Measurements from ENCODE around the gene KRTAP4-11.
"Not testable (repeated sequence)": the region's sequence is repeated elsewhere in the genome, so short reads cannot be mapped to it uniquely, and the experiment has no call there.

KRTAP4-11 gene

DNA sequence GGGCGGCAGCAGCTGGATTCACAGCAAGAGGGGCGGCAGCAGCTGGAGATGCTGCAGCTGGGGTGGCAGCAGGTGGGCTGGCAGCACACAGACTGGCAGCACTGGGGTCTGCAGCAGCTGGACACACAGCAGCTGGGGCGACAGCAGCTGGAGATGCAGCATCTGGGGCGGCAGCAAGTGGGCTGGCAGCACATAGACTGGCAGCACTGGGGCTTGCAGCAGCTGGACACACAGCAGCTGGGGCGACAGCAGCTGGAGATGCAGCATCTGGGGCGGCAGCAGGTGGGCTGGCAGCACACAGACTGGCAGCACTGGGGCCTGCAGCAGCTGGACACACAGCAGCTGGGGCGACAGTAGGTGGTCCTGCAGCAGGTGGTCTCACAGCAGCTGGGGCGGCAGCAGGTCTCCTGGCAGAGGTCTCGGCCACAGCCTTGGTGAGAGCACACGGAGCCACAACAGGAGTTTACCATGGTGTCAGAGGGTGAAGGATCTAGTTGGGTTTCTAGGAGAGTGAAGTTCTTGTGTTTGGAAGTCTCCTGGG, at the start of gene KRTAP4-11:
Gene KRTAP4-11, minus strand, starts transcription at position 528 of the 541 bp plus-strand sequence. Its CDS starts 58 bp downstream, at position 470.
- not testable (repeated sequence) for DNase-seq

DNA sequence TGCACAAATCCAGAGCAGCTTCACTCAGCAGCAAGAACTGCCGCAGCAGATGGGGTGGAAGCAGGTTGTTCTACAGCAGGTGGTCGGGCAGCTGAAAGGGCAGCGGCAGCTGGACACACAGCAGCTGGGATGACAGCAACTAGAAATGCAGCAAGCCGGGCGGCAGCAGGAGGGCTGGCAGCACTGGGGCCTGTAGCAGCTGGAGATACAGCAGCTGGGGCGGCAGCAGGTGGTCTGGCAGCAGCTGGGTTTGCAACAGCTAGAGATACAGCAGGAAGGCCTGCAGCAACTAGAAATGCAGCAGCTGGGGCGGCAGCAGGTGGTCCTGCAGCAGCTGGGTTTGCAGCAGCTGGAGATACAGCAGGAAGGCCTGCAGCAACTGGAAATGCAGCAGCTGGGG, 49.4 kb upstream of the KRTAP4-11 start:
- DNase-seq, result no peak

DNA sequence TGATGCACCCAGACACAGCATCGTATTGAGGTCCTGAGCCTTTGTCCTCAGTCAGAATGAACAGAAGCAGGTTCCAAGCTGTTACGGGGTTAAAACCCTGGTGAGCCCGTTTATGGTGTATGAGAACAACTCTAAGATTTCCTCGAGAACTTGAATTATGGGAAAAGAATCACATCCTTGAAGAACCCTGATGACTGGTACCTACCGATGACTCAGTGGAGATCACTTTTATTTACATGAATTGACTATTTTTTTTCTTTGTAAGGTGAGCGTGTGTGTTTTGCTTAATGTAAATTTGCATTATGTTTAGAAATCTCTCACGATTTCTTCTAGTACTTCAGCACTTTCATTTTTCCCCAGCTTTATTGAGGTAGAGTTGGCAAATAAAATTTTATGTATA, 45.7 kb upstream of the KRTAP4-11 start:
- DNase-seq, result no peak

DNA sequence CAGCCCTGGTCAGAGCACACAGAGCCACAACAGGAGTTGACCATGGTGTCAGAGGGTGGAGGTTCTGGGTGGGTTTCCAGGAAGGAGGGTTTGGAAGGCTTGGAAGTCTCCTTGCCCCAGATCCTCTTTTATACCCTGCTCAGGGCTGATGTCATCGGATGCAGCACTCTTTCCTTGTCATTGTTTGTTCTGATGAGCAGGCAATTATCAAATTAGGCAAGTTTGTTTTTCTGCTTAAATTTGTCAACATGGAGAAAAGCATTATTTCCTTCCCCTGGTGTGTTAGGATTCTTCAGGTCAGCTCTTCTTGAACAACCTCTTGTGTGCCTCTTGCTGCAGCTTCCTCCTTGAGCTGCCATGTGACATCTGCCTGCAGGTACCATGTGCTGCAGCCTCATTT, 42.5 kb upstream of the KRTAP4-11 start, which contains the start of gene KRTAP4-4:
Gene KRTAP4-4, minus strand, starts transcription at position 101 of the 400 bp plus-strand sequence. Its CDS starts 57 bp downstream, at position 44.
- no peak for DNase-seq

DNA sequence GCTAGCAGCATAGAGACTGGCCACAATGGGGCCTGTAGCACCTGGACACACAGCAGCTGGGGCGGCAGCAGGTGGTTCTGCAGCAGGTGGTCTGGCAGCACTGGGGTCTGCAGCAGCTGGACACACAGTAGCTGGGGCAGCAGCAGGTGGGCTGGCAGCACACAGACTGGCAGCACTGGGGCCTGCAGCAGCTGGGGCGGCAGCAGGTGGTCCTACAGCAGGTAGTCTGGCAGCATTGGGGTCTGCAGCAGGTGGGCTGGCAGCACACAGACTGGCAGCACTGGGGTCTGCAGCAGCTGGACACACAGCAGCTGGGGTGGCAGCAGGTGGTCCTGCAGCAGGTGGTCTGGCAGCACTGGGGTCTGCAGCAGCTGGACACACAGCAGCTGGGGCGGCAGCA, 42.0 kb upstream of the KRTAP4-11 start:
- DNase-seq, result not testable (repeated sequence)

DNA sequence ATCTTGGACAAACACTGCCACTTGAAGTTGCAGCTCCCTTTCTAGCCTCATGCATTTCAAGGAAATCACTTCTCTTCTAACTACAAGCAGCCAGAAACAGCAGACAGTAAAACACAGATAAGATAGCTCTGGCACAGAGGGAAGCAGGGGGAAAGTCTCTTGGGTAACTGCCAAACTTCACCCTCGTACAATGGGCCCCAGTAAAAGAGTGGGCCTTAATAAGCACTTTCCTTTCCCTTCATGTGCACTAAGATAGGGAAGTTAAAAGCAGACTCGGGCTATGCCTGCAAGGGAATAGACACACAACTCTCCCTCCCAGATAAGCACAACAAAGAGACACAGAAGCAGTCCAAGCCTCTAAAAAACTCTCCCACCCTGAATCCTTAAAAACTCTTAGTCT, 35.7 kb upstream of the KRTAP4-11 start:
- no peak for DNase-seq

DNA sequence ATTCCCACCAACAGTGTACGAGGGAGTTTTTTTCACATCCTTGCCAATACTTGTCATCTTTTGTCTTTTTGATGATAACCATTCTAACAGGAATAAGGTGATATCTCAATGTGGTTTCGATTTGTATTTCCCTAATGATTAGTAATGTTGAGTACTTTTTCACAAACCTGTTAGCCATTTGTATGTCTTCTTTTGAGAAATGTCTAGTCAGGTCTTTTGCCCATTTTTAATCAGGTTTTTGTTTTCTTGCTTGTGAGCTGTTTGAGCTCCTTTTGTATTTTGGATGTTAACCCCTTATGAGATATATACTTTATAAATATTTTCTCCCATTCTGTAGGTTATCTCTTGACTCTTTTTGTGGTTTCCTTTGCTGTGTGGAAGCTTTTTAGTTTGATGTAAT, 33.4 kb upstream of the KRTAP4-11 start:
- DNase-seq, result no peak

DNA sequence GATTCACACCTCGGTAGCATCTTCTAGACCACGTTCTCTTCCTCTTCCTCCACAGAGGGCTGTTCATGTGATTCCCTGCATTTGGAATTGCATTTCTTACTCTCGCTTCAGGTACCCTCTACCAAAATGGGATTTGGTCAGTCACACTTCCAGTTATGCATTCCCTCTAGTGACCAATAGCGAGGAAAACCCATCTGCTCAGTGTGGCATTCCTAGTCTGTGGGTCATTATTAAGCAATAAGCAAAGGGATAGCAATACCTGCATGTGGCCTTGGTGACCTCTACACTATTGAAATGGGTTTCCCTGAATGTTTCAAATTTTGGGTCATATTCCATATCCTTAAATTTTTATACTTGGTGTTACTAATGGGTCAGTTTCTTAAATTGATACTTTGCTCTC, 31.9 kb upstream of the KRTAP4-11 start:
- DNase-seq, result no peak

DNA sequence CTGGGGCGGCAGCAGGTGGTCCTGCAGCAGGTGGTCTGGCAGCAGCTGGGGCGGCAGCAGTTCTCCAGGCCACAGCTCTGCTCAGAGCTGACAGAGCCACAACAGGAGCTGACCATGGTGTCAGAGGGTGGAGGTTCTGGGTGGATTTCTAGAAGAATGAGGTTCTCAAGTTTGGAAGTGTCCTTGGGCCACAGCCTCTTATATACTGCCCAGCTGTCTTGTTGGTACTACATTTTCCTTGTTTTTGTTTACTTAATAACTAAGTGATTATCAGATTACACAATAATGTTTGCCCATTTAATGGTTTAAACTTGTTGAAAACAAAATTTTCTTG, 31.4 kb upstream of the KRTAP4-11 start, which contains the start of gene KRTAP4-5:
Gene KRTAP4-5, minus strand, starts transcription at position 174 of the 334 bp plus-strand sequence. Its CDS starts 58 bp downstream, at position 116.
- DNase-seq, result no peak

DNA sequence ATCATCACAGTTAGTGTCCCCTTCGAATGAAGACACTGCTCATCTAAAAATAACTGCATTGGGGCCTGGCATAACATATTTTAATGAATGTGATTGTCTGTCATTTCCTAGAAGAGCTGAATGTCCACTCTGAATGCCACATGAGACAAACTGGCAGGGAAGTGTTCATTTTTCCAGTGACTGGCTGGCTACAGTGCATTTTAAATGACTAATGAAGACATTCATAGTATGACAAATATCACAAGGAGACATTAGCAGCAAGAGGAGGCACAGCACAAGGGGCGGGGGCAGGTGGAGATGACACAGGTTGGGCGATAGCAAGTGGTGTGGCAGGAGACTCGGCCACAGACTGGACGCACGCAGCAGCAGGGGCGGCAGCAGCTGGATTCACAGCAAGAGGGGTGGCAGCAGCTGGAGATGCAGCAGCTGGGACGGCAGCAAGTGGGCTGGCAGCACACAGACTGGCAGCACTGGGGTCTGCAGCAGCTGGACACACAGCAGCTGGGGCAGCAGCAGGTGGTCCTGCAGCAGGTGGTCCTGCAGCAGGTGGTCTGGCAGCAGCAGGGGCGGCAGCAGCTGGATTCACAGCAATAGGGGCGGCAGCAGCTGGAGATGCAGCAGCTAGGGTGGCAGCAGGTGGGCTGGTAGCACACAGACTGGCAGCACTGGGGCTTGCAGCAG, 30.9 kb upstream of the KRTAP4-11 start:
- DNase-seq, result not testable (repeated sequence)

DNA sequence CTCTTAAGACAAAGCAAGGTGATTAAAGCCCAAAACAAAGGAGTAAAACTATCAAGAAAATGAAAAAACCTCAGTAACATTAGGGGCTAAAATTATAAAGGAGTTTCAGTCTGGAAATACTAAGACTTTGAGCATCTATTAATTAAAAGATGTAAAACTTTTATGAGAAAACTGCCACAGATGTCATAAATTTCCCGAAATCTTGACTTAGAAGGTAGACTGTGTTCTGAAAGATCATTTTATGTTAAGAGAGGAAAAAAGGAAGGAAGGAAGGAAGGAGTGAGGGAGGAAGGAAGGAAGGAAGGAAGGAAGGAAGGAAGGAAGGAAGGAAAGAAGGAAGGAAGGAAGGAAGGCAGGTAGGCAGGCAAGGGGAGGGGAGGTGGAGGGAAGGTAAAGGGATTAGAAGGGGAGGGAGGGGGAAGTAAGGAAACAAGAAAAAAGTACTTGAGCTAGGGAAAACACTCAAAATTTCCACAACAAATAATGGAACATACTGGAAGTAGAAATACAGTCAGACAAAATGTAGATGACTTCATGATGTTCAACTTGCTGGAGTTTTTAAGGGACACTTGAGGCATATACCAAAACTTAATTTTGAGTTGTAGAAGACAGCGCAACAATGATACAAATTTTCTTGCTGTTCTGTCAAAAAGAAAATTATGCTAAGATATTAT, 29.5 kb upstream of the KRTAP4-11 start:
- DNase-seq, result no peak

DNA sequence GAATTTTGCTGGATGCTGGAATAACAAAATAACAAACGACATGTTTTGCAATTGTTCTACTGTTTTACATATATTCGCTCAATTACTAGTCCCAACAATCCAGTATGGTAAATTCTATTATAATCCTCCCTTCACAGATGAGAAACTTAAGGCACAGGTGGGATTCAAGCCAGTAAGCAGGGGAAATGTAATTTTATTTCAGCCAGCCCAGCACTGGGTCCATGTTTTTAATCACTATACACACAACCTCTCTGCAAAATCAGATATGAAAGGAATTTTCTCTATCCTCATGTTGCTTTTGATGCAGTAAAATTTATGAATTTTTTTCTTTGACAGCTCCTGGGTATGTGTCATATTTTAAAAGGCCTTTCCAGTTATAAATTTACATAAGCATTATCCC, 27.1 kb upstream of the KRTAP4-11 start:
- DNase-seq, result no peak

DNA sequence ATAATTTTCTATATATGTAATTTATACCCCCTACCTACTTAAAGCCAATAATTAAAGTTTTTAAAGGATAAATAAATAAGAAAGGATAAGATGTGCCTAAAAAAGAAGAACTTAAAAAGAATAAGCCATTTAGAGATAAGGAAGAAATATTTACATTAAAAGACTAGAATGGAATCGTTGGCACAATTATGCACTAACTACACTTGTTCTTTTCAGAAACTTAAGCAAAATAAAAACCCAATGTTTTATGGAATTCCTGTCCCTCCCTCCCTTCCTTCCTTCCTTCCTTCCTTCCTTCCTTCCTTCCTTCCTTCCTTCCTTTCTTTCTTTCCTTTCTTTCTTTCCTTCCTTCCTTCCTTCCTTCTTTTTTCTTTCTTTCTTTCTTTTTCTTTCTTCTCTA, 26.7 kb upstream of the KRTAP4-11 start:
- no peak for DNase-seq

DNA sequence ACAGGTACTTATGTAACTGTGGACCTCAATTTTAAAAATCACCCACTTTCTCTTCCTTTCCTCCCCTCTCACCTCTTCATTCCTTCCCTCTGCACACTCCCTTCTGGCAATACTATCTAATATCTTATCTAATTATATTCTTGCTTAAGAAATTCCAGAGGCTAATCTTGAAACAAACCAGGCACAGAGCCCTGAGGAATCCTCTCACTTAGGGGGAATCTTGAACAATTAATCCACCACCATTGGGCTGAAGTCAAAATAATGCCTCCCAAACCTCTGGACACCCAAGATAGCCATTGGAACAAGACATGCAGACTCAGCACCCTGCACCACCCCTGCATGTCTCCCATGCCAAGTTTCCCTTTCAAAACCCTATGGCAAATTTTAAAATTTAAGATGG, 23.2 kb upstream of the KRTAP4-11 start:
- no peak for DNase-seq

DNA sequence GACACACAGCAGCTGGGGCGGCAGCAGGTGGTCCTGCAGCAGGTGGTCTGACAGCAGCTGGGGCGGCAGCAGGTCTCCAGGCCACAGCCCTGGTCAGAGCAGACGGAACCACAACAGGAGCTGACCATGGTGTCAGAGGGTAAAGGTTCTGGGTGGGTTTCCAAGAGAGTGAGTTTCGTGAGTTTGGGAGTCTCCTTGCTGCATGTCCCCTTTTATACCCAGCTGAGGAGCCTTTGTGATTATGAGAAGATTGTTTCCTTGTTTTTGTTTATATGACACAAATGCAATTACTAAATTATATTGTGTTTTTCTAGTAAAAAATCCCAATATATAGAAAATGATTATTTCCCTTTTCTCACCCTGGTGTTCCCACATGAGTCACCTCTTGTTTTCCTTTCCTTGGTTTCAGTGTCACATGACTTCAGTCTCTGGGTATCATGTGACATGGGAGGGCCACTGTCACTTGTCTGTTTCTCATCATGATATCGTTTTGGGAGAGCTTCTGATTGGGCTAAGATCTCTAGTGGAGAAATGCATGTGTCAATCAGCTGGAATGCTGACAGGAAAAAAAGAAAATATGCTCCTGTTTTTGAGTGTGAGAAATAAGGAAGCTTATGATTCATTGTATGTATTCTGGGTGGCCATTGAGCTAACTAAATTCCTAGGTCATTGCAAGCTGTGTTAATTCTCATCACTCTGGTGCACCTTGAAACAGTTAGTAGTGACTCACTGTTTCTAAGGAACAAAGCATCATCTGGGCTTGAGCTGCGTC, 22.4 kb upstream of the KRTAP4-11 start, which contains the start of gene KRTAP4-6:
Gene KRTAP4-6, minus strand, starts transcription at position 185 of the 772 bp plus-strand sequence. Its CDS starts 57 bp downstream, at position 128.
- DNase-seq, result no peak

DNA sequence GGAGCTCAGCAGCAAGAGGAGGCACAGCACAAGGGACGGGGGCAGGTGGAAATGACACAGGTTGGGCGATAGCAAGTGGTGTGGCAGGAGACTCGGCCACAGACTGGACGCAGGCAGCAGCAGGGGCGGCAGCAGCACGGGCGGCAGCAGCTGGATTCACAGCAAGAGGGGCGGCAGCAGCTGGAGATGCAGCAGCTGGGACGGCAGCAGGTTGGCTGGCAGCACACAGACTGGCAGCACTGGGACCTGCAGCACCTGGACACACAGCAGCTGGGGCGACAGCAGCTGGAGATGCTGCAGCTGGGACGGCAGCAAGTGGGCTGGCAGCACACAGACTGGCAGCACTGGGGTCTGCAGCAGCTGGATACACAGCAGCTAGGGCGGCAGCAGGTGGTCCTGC, 21.7 kb upstream of the KRTAP4-11 start:
- not testable (repeated sequence) for DNase-seq

DNA sequence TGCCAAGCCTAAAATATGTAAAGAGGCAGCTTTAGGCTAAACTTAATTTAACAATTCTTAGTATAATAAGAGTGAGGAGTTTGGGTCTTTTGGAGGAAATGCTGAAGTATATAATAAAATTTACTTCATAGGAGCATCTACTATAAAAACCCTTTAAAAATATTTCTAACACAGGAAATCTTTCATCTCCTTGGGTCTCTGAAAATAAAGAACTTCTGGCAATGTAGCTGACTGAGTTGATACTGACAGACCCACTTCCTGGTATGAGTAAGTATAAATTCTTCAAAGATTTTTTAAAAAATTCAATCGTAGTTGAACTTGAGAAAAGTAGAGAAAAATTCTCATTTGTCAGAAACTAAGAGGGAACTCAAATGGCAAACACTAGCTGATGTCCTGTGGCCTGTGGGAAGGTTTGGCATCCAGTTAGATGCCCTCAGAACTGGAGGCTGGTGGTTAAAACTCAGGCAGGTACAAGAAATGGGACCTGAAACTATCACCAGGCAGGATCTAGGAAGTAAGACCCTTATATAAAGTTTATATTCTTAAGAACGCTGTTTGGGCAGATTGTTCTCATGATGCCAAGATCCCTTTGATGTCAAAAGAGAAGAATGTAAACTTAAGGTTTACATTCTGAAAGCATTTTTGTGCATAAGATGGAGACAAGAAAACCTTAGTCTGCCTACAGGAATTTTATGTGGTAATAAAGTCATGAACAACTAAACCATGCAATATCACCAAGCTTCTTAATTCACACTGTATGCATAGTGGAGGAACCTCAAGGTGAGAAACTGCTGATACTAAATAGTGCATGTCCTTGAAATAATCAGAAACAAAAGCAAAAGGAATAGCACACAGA, 15.9 kb upstream of the KRTAP4-11 start:
- no peak for DNase-seq

DNA sequence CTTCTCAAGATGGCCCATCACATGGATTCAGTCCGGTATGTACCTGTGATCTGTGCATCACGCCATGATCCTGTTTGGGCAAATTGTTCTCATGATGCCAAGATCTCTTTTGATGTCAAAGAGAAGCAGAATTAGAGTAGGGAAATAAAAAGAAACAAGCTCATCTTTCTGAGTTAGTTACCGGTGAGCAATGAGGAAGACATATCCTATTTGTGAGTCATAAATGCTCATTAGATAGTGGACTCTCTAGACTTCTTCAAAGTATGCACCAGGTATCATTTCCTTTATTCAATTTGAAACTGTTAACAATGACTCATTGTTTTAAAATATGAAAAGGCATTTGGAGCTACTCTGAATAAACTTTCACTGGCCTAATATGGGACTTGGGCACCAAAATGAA, 13.8 kb upstream of the KRTAP4-11 start:
- no peak for DNase-seq

DNA sequence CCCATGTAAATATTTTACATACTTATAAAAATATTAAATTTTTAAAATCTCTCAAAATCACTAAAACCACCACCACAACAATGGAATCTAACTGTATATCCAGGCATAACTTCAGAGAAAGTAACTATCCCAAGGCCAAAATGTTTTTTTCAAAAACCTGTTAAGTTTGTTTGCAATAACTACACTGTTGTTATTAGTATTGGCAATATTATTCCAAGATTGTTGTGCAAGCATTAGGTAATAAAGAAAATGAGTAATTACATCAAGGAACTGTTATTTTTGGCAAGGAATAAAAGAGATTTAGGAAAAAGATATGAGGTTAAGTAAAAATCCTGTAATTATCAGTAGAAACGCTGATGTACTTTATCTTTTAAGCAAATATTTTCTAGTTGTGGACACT, 9.2 kb upstream of the KRTAP4-11 start:
- DNase-seq, result no peak

DNA sequence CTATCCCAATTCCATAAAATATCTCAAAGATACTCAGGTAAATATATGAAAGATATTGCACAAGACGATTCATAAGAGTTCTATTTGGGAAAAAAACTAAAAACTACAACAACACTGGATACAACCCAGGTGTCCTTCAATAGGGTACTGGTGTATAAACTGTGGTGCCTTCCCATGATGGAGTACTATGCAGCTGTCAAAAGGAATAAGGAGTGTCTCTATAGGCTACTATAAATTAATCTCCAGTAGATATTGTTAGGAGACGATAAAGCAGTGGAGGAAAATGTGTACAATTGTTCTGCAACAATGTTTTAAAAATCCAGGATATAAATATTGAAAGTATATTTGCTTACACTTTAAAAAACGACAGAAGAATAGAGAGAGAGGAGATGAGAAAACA, 8.2 kb upstream of the KRTAP4-11 start:
- DNase-seq, result no peak

DNA sequence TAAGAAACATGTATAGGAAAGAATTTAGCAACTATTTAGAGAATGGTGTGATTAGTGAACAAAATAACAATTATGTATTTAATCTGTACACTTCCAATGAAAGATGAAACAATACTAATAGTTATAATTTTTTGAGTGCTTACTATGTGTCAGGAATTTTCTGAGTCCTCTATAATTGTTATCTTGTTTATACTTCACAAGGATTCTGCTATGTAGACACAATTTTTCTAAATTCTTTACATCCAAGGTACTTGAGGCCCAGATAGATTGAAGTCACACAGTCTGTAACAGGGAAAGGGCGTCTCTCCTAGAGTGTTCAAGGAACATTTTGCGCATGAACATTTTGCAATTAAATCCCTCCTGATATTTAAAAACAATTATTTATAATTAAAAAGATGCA, 6.9 kb upstream of the KRTAP4-11 start:
- no peak for DNase-seq

DNA sequence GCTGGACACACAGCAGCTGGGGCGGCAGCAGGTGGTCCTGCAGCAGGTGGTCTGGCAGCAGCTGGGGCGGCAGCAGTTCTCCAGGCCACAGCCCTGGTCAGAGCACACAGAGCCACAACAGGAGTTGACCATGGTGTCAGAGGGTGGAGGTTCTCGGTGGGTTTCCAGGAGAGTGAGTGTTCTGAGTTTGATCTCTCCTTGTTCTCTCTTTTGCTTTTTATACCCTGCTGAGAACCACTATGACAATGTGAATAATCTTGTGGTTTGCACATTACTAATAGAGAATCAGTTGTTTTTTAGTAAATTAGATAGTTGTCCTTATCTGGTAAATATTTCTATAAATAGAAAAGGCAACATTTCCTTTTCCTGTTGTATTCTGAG, 5.8 kb upstream of the KRTAP4-11 start, which contains the start of gene KRTAP4-12:
Gene KRTAP4-12, minus strand, starts transcription at position 192 of the 381 bp plus-strand sequence. Its CDS starts 60 bp downstream, at position 132.
- not testable (repeated sequence) for DNase-seq

Data from AML-193 (cell line).